ENCODE measurements around the gene HOXC11. TPM values are rescaled to one million over a fixed set of nuclear protein-coding genes. Genes with fewer than 3 reads are reported as not detected.

The HOXC11 gene
- total RNA-seq, 3 donors from 2014 or later = not detected

DNA sequence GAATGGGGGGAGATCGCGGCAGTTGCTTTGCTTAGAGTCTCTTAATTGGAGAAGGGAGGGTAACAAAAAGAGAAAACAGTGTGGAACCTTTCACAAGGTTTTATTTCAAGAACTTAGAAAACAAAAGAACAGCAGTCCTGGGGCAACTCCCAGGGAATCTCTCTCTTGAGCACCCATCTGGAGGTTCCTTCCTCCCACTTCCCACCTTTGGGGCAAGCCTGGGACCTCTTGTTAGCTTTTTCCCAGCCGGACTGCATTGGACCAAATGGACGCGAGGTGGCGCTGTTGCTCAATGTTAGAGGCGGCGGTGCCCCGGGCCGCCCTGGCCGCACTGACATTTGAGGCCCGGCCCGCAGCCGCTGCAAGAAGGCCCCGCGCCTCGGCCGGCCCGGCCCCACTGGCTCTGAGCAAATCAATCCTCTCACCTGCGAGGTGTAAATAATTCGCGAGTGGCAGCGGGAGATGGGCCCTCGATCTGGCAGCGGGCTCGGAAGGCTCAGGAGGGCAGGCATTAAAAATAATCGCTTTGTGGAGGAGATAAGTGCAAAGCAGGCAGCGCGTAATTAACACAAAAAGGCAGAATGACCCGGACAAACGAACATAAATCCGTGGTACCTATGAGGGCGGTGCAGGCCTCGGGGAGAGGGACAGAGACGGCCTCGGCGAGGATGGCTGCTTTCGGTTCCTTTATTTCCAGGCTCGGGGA lies 33.1 kb downstream of the HOXC11 start:
- no peaks in the 10 kb centered on the region for H3K36me3 Mint-ChIP-seq (ENCODE audit: insufficient read depth)

DNA sequence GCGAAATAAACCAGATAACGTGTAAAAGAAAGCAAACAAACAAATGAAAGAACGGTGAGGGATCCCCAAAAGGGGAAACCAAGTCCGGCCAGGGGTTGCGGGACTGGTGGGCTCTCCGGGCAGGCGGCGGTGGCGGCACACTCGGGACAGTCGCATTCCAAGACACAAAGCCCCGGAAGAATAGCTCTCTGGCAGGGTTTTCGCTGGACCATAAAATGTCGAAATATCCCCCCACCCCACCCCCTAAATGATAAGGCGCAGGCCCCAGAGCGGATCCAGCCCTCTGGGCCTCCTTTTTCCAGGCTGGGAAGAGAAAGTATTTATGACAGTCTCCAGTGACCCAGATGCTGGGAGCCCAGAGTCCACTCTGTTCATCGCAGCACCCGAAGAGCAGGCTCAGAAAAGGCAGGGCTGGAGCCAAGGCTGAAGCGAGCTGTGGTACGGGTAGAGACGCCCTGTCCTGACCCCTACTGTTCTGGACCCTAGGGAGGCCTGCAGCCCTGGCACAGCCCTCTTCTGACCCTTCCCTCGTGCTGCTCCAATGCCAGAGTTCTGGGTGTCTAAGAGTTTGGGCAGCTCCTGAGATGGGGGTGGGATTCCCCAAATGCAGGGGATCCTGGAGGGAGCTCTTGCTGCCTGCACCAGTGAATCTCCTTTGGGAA lies 33.8 kb downstream of the HOXC11 start:
- Mint-ChIP-seq H3K4me3 (peak overlapping the region; percentile 82), H3K27me3 (ENCODE audit: low read depth) (peaks cover 92% of the 10 kb centered on the region), H3K9me3 (no peaks in the 10 kb centered on the region), H3K36me3 (ENCODE audit: insufficient read depth) (no peaks in the 10 kb centered on the region), H3K4me1 (ENCODE audit: low read depth) (peaks cover 26% of the 10 kb centered on the region)
- no peak for ATAC-seq
- no peak for DNase-seq

More for the DNA sequence above, 33.1 kb downstream of the HOXC11 start:
- no peaks in the 10 kb centered on the region for H3K9me3 Mint-ChIP-seq
- ATAC-seq (peak; percentile 82 to 84), DNase-seq (peak; percentile 83)
- H3K27me3 Mint-ChIP-seq (ENCODE audit: low read depth) = peaks cover 92% of the 10 kb centered on the region
- peaks cover 20% of the 10 kb centered on the region for H3K4me1 Mint-ChIP-seq (ENCODE audit: low read depth)
- peak overlapping the region; percentile 82 for H3K4me3 Mint-ChIP-seq

DNA sequence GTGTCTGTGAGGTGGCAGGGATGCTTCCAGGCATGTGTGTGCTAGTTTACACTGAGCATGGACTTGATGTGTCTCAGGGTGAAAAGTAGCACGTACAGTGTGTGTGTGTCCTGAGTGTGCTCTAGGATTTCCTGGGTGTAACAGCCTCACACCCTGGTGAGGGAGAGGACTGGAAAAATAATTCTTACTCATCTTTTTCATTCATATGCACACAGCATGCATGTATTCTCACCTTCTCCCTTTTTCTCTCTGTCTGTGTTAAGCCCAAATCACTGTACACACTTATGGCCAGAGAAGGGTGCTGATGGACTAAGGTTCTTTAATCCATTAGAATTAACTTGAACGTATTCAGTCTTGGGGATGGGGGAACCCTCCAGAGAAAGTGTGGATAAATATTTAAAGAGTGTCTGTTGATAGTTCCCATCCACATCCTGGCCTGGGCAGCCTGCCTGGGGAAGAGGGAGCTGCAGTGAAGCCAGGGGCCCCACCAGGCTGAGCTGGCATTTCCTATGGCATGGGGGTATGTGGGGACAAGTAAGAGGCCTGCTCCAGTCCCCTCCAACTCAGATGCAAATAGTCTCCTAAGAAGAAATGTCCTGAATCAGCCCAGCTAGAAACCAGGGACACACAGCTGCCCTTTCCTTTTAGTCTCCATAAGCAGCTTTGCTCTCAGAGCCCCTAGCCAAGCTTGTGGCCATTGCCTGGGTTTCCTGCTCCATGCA lies 34.8 kb downstream of the HOXC11 start:
- Mint-ChIP-seq H3K27me3 (ENCODE audit: low read depth) (peaks cover 91% of the 10 kb centered on the region), H3K36me3 (ENCODE audit: insufficient read depth) (no peaks in the 10 kb centered on the region), H3K4me1 (ENCODE audit: low read depth) (peaks cover 21% of the 10 kb centered on the region), H3K9me3 (no peaks in the 10 kb centered on the region), H3K4me3 (no peak overlapping the region)
- DNase-seq (no peak), ATAC-seq (no peak)

DNA sequence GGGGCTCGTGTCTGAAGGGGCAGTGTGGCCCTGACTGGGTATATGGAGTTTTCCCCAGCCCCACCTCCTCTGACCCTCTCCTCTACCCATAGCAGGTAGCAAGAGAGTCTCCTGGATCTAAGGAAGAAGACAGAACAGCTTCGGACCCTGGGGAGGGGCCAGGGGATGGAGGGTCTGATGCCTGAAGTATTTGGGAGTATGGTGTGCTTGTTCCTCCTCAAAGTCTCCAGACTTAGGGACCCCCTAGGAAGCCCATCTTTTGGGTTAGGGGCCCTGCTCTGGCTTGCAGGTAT lies 35.3 kb downstream of the HOXC11 start:
- H3K4me3 Mint-ChIP-seq = no peak overlapping the region
- H3K9me3 Mint-ChIP-seq = no peaks in the 10 kb centered on the region
- ATAC-seq (no peak), DNase-seq (no peak)
- peaks cover 91% of the 10 kb centered on the region for H3K27me3 Mint-ChIP-seq (ENCODE audit: low read depth)
- H3K36me3 Mint-ChIP-seq (ENCODE audit: insufficient read depth) = no peaks in the 10 kb centered on the region
- H3K4me1 Mint-ChIP-seq (ENCODE audit: low read depth) = peaks cover 21% of the 10 kb centered on the region

DNA sequence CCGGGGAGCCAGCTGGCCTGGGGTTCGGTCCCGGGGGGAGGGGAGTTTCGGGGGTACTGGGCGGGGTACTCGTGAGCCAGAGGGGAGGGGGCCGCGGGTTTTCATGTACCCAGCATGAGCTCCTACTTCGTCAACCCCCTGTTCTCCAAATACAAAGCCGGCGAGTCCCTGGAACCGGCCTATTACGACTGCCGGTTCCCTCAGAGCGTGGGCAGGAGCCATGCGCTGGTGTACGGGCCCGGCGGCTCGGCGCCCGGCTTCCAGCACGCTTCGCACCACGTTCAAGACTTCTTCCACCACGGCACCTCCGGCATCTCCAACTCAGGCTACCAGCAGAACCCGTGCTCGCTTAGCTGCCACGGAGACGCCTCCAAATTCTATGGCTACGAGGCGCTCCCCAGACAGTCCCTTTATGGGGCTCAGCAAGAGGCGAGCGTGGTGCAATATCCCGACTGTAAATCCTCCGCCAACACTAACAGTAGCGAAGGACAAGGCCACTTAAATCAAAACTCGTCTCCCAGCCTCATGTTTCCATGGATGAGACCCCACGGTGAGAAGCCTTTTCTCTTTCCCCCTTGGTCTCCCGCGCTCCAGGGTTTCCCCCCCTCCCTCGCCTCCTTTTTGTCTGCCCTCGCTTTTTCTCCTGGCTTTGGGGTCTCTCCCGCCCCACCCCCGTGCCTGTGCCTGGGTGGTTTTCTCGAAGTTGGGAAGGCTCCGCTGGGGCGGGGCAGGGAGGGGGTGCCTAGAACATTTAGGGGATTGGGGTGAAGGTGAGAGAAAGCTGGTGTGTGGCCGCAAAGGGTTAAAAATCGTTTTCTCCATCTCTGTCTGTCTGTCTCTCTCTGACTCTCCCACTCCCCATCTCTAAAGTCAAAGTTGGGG lies 36.5 kb downstream of the HOXC11 start:
- Mint-ChIP-seq H3K36me3 (ENCODE audit: insufficient read depth) (no peaks in the 10 kb centered on the region), H3K27me3 (ENCODE audit: low read depth) (peaks cover 91% of the 10 kb centered on the region), H3K4me3 (peak overlapping the region; percentile 1), H3K9me3 (no peaks in the 10 kb centered on the region), H3K4me1 (ENCODE audit: low read depth) (peaks cover 21% of the 10 kb centered on the region)
- DNase-seq (peak; percentile 27), ATAC-seq (peak; percentile 47)

DNA sequence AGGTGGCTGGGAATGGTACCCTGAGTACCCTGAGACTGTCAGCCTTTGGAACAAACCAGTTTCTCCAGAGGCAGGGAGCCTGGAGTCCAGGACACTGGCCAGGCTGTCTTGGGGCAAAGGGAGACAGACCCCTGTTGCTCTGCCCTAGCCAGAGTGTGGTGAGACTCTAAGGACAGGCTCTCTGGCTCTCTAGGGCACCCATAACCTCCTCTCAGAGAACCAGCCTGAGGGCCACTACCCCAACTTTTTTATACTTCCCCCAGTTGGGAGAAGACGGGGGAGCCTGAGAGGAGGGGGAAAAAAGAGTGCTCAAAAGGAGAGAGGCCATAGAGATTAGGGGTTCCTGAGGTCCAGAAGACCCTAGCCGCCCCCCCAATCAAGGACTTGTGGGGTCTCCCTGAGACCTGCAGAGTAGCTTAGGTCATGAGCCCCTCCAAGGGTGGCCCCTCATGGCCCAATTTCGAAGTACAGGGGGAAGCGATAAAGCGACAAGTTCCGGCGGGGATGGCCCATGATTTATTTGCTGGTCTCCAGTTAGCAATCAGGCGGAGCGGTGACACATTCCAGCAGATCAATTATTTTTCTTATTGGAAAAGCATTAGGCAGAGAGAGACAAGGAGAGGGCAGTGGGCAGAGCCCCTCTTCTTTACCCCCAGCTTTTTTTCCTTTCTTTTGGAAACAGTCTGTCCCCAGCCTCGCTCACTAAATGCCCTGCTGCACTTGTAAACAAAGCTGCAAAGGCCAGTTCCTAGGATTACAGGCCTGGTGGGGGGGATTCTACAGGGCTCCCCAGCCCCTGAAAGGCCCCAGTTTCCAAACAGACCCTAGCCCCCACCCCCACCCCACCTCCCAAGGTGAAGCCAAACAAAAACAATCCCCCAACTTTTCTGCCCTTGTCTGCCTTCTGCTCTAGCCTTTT lies 37.4 kb downstream of the HOXC11 start:
- no peaks in the 10 kb centered on the region for H3K36me3 Mint-ChIP-seq (ENCODE audit: insufficient read depth)
- peaks cover 24% of the 10 kb centered on the region for H3K4me1 Mint-ChIP-seq (ENCODE audit: low read depth)
- peaks cover 93% of the 10 kb centered on the region for H3K27me3 Mint-ChIP-seq (ENCODE audit: low read depth)
- DNase-seq (no peak), ATAC-seq (no peak)
- no peaks in the 10 kb centered on the region for H3K9me3 Mint-ChIP-seq
- H3K4me3 Mint-ChIP-seq = no peak overlapping the region

DNA sequence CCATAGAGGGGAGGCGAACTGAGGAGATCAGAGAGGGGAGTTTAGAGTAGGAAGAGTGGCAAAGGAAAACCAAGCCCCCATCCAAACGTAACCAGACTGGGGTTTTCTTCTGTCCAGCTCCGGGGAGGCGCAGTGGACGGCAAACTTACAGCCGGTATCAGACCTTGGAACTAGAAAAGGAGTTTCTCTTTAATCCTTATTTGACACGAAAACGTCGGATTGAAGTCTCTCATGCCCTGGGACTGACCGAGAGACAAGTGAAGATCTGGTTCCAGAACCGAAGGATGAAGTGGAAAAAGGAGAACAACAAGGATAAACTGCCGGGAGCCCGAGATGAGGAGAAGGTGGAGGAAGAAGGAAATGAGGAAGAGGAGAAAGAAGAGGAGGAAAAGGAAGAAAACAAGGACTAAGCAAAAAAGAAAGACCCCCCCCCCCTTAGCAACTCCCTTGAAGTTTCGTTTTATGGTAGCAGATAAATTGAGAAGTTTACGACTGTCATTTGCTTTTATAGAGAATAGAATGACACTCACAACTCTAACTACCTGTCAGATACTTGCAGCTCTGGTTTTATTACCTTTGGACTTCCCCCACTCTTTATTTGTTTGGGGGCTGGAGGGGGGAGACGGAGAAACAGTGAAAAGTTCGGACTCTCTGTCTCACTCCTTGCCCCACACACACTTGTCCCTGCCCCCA lies 38.2 kb downstream of the HOXC11 start:
- H3K4me1 Mint-ChIP-seq (ENCODE audit: low read depth) = peaks cover 23% of the 10 kb centered on the region
- ATAC-seq (no peak), DNase-seq (no peak)
- H3K27me3 Mint-ChIP-seq (ENCODE audit: low read depth) = peaks cover 93% of the 10 kb centered on the region
- no peaks in the 10 kb centered on the region for H3K9me3 Mint-ChIP-seq
- H3K36me3 Mint-ChIP-seq (ENCODE audit: insufficient read depth) = no peaks in the 10 kb centered on the region
- peak overlapping the region; percentile 1 for H3K4me3 Mint-ChIP-seq

DNA sequence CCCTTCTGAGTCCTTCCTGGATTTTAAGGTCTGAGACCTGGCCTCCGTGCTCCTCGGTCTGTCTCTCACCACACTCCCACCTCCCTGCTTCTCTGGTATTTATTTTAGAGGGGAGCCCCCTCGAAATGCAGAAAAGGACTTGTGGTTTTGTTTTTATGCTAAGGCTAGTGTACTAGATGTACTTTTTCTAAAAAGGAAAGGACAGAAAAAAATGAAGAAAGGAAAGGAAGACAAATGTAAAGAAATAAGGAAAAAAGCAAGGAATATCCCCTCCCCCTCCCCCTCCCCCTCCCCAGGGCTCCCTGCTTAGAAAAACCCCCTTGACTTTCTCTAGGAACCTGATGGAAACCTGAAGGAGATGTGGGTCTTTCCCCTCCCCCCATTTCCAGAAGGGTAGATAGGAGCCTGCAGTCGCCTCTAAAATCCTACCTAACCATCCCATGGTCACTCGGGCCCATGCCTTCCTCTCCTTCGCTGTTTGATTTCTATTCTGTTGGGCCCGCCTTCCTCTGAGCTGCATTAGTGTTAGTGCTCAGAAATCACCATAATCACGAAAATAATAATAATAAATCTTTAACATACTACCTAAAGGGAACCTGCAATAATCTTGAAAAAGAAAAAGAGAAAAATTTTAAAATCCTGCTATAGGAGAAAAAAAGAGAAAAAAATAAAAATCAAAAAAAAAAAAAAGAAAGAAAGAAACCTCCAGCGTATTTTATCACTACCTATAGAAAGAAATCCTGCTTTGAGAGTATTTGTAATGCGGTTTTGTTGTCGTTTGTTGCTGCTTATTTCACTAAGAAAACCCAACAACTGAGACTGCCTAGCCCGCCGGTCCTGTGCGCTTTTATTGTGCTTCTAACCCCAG lies 39.0 kb downstream of the HOXC11 start:
- DNase-seq (no peak), ATAC-seq (no peak)
- no peak overlapping the region for H3K4me3 Mint-ChIP-seq
- peaks cover 19% of the 10 kb centered on the region for H3K4me1 Mint-ChIP-seq (ENCODE audit: low read depth)
- peaks cover 87% of the 10 kb centered on the region for H3K27me3 Mint-ChIP-seq (ENCODE audit: low read depth)
- no peaks in the 10 kb centered on the region for H3K9me3 Mint-ChIP-seq
- H3K36me3 Mint-ChIP-seq (ENCODE audit: insufficient read depth) = no peaks in the 10 kb centered on the region

DNA sequence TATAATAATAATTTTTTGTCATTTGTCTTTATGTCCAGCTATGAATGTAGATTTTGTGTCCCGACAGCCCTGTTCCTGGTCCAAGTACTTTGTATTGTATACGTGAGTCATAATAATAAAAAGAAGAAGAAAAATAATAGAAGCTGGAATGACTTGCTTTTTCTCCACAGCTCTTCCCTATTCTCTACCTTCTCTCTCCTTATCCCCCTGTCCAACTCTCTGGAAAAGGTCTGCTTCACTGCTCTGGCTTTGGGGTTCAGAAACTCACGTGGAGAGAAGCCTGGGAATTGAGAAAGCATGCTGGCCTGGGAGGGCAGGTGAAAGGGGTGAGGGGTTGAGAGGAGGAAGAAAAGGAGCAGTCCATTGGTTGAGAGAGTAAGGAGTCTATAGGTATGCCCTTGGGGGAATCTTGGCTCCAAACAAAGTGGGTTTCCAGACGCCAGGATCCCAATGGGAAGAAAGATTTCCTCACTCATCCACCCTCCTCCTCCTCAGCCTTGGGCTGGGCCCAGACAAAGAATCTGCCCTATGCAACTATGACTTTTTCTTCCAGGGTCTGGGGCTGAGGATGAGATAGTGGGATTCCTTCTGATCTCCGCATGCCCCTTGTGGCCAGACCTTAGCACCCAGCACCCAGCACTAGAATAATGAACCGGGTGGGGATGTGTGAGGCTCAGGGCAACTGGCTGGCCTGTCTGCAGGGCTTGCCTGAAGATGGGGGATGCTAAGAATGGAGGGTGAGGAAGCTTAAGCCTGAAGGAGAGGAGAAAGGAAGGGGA lies 39.9 kb downstream of the HOXC11 start:
- Mint-ChIP-seq H3K36me3 (ENCODE audit: insufficient read depth) (no peaks in the 10 kb centered on the region), H3K27me3 (ENCODE audit: low read depth) (peaks cover 86% of the 10 kb centered on the region), H3K9me3 (no peaks in the 10 kb centered on the region), H3K4me3 (no peak overlapping the region), H3K4me1 (ENCODE audit: low read depth) (peaks cover 25% of the 10 kb centered on the region)
- ATAC-seq (no peak), DNase-seq (no peak)

DNA sequence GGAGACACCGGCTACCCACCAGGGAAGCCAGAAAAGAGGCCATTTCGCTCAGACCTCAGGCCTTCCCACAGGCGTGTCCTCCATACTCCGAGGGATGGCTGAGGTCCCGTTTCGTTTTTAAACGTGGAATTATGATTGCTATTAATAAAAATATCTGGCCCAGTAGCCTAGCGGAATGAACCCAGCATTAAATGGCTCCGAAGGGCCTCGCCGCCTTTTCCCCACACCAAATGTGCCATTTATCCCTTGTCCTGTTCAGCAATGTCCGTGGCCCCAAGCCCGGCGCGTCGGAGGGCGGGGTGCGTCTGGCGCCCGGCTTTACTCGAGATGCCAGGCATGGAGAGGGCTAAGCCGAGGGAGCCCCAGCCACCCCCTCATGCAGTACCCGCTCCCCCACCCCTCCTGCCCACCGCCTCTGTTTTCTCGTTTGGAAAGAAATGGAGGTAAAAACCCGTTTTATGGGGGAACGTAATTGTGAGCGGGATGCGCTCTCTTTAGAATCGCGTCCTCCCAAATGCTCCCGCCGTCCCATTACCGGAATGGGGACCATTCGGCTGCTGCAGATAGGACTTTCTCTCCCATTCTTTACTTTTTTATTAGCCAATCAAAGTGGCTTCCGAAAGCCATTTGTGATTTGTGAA lies 41.6 kb downstream of the HOXC11 start:
- Mint-ChIP-seq H3K36me3 (ENCODE audit: insufficient read depth) (no peaks in the 10 kb centered on the region), H3K4me1 (ENCODE audit: low read depth) (peaks cover 22% of the 10 kb centered on the region), H3K27me3 (ENCODE audit: low read depth) (peaks cover 80% of the 10 kb centered on the region), H3K4me3 (no peak overlapping the region), H3K9me3 (no peaks in the 10 kb centered on the region)
- DNase-seq (no peak), ATAC-seq (no peak)

DNA sequence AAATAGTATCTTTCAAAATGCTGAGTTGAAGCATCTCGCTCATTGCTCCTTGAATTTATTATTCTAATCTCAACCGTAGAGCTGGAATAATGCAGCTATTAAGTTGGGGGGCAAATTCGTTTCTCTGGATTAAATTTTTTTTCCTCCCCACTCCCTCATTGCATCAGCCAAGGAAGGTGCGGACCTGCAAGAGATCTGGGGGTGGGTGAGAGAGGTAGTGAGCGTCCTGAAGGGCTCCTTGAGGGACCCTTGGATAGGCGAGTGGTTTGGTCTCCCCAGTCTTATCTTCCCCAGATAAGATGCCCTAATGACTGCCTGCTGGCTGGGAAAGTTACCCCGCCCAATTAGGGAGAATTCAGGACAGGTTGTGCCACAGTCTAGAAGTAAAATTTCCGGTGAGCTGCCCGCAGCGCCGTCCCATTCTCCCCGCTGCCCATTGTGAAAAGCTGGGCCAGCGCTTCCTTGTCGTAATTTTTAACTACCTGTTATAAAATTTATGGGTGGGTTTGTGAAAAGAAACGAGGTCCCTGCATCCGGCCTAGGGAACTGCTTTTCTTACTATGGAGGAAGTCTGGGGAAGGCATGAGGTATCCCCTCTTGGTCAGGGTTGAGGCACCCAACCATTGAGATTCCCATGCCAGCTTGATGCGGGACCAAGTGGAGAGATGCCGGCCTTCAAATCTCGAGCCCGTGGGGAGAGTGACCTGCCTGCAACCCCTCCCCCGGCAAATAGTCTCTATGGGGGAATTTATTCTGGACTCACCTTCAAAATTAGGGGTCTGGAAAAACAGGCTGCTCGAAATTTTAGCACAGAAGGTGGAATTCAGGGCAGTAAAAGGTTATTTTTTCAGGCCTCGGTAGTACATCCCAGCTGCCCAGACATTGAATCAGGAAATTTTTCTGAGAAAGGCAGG lies 42.3 kb downstream of the HOXC11 start:
- H3K36me3 Mint-ChIP-seq (ENCODE audit: insufficient read depth) = no peaks in the 10 kb centered on the region
- ATAC-seq = no peak
- no peak for DNase-seq
- peaks cover 19% of the 10 kb centered on the region for H3K4me1 Mint-ChIP-seq (ENCODE audit: low read depth)
- H3K9me3 Mint-ChIP-seq = no peaks in the 10 kb centered on the region
- H3K4me3 Mint-ChIP-seq = no peak overlapping the region
- H3K27me3 Mint-ChIP-seq (ENCODE audit: low read depth) = peaks cover 79% of the 10 kb centered on the region
